ENCODE measurements around the gene FN1.

DNA sequence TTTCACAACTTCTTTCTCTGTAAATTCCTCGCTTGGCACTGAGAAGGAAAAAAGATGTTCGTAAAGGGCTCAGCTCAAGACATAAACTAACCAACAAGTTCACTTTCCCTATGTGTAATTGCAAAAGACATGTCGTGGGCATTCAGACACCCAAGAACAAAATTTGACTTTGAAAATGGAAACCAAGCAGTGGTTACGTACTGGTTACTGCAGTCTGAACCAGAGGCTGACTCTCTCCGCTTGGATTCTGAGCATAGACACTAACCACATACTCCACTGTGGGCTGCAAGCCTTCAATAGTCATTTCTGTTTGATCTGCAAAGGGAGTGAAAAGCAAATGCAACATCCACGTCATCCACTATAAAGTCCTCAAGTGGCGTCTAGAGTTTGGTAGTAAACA is 53.9 kb downstream of the FN1 start:
- TF ChIP-seq, protein P1, sequence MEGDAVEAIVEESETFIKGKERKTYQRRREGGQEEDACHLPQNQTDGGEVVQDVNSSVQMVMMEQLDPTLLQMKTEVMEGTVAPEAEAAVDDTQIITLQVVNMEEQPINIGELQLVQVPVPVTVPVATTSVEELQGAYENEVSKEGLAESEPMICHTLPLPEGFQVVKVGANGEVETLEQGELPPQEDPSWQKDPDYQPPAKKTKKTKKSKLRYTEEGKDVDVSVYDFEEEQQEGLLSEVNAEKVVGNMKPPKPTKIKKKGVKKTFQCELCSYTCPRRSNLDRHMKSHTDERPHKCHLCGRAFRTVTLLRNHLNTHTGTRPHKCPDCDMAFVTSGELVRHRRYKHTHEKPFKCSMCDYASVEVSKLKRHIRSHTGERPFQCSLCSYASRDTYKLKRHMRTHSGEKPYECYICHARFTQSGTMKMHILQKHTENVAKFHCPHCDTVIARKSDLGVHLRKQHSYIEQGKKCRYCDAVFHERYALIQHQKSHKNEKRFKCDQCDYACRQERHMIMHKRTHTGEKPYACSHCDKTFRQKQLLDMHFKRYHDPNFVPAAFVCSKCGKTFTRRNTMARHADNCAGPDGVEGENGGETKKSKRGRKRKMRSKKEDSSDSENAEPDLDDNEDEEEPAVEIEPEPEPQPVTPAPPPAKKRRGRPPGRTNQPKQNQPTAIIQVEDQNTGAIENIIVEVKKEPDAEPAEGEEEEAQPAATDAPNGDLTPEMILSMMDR (IDR thresholded peaks at IDR 0.05), result no peak
- TF ChIP-seq POLR2AphosphoS5 (IDR thresholded peaks at IDR 0.05) (no peak), POLR2A (IDR thresholded peaks at IDR 0.05) (no peak)

Measured in breast epithelium (tissue), 3 donors.